Measurements from ENCODE around the gene SCNN1A. TPM values are rescaled to one million over a fixed set of nuclear protein-coding genes. Genes with fewer than 3 reads are reported as not detected.
A peak's percentile ranks its signal among the peaks of the same experiment; 100 is the strongest.

The SCNN1A gene
- total and polyA plus RNA-seq, 2 donors (not counting 1 experiment from before 2014, with no cell fraction given) = 0.20 TPM; not detected in 1

DNA sequence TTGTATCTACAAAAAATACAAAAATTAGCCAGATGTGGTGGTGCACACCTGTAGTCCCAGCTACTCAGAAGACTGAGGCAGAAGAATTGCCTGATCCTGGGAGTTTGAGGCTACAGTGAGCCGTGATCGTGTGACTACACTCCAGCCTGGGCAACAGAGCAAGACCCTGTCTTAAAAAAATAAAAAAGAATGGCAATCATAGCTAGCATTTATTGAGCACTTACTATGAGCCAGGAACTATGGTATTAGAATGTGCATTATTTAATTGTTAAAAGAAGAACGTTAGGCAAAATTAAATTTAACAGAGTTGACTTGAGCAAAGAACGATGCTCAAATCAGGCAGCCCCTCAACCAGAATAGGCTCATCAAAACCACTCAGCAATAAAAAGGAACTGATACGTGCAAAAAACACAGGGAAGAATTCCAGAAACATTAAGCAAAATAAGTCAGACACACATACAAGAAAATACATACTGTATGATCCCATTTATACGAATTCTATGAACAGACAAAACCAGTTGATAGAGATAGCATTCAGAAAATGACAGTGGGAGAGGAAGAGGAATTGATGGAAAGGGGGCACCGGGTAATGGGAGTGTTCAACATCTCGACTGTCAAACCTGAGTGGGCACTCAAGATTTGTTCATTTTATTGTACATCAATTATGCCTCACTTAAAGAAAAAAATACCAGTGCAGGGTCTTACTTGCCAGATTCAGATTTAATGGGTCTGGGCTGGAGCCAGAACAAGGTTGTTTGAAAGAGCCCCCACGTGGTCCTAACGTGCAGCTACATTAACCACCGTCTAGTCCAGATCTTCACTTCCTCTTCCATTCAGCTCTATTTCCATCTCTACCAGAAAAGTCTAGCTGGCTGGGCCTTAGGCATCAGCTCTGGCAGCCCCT is 8.0 kb downstream of the SCNN1A start:
- H2AFZ ChIP-seq (ENCODE audit: insufficient read depth, low read depth, low read length, poor library complexity, severe bottlenecking) = no peak overlapping the region
- TF ChIP-seq, protein P1, sequence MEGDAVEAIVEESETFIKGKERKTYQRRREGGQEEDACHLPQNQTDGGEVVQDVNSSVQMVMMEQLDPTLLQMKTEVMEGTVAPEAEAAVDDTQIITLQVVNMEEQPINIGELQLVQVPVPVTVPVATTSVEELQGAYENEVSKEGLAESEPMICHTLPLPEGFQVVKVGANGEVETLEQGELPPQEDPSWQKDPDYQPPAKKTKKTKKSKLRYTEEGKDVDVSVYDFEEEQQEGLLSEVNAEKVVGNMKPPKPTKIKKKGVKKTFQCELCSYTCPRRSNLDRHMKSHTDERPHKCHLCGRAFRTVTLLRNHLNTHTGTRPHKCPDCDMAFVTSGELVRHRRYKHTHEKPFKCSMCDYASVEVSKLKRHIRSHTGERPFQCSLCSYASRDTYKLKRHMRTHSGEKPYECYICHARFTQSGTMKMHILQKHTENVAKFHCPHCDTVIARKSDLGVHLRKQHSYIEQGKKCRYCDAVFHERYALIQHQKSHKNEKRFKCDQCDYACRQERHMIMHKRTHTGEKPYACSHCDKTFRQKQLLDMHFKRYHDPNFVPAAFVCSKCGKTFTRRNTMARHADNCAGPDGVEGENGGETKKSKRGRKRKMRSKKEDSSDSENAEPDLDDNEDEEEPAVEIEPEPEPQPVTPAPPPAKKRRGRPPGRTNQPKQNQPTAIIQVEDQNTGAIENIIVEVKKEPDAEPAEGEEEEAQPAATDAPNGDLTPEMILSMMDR (IDR thresholded peaks at IDR 0.05) = peak; percentile 52
- TF ChIP-seq EZH2 (IDR thresholded peaks at IDR 0.05; ENCODE audit: borderline replicate concordance, insufficient read depth, low read depth, low read length, poor library complexity, severe bottlenecking) = no peak
- ChIA-PET CTCF (interaction anchor here (0.9 to 1.6 kb wide), 5 partner anchors 13 to 171 kb away, joined by 3 to 4 read pairs (median 3); no protein-coding TSS in a partner anchor), POLR2A (no interaction called here)
- H3K4me1 ChIP-seq (ENCODE audit: control insufficient read depth in 2 of 2, insufficient read depth in 2 of 2, low read length in 2 of 2) = peaks cover 17 to 20% of the 10 kb centered on the region in 2 donors
- Mint-ChIP-seq H3K27ac (no peak overlapping the region), H3K4me3 (no peak overlapping the region), H3K4me1 (peaks cover 12% of the 10 kb centered on the region), H3K9me3 (ENCODE audit: insufficient read depth) (no peaks in the 10 kb centered on the region), H3K27me3 (peaks cover 16% of the 10 kb centered on the region)
- peaks cover 0 to 18% (median 7%) of the 10 kb centered on the region in 4 experiments for H3K27me3 ChIP-seq (replicated peaks in 1 of 4; ENCODE audit: control extremely low read depth in 1 of 4, control insufficient read depth in 3 of 4, insufficient read depth in 4 of 4, low read length in 3 of 4)
- H4K20me1 ChIP-seq (ENCODE audit: control insufficient read depth, insufficient read depth, low read length, poor library complexity, severe bottlenecking) = no peaks in the 10 kb centered on the region
- ATAC-seq (ENCODE audit: low read depth) (peak; percentile 58), DNase-seq (peak; percentile 53)
- no peaks in the 10 kb centered on the region for H3K79me2 ChIP-seq (ENCODE audit: control insufficient read depth, insufficient read depth, low read length)
- no peaks in the 10 kb centered on the region for H3K36me3 ChIP-seq (replicated peaks in 1 of 2; ENCODE audit: control extremely low read depth in 1 of 2, control insufficient read depth in 1 of 2, extremely low read depth in 1 of 2, insufficient read depth in 2 of 2, low read length in 1 of 2)
- peaks cover 0 to 3% (median 0%) of the 10 kb centered on the region in 3 donors for H3K9me3 ChIP-seq (ENCODE audit: control extremely low read depth in 1 of 3, control insufficient read depth in 2 of 3, insufficient read depth in 1 of 3, low read length in 2 of 3)
- no peak overlapping the region for H3K9ac ChIP-seq (ENCODE audit: low read length)
- intact Hi-C loops (cut with micrococcal nuclease) = no loop called here
- peak overlapping the region; percentile 21 for H3K4me2 ChIP-seq (replicated peaks; ENCODE audit: low read depth, low read length, poor library complexity, severe bottlenecking)
- H3K27ac ChIP-seq (ENCODE audit: low read length in 2 of 2) = no peak overlapping the region
- H3K4me3 ChIP-seq (ENCODE audit: control extremely low read depth in 1 of 5, extremely low read depth in 1 of 5, insufficient read depth in 1 of 5, low read depth in 2 of 5, low read length in 4 of 5) = no peak overlapping the region
- 43% methylated on average over 7 of the region's 11 CpGs for WGBS (ENCODE audit: insufficient coverage)

DNA sequence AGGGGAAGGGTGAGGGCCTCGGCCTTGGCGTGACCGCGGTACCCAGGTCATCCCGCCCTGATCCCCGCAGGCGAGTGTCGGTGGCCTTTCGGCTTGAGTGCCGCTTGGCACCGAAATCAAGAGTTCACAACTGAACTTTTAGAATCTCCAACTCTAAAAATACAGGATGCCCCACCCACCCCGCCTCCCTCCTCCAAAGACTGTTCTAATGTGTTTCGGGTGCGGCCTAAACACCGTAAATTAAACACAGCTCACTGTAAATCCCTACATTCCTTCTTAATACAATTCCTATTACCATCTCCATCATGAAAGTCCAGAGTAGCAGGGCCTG is 11.4 kb downstream of the SCNN1A start:
- no peak overlapping the region for H3K27ac Mint-ChIP-seq
- WGBS (ENCODE audit: insufficient coverage) = 30% methylated on average over 15 of the region's 15 CpGs

More for the DNA sequence above, 11.4 kb downstream of the SCNN1A start:
- H3K4me3 ChIP-seq (ENCODE audit: control extremely low read depth in 1 of 5, extremely low read depth in 1 of 5, insufficient read depth in 1 of 5, low read depth in 2 of 5, low read length in 4 of 5) = peak overlapping the region in 4 of 5 experiments; percentile 34 to 73 (median 59)
- peaks cover 0 to 3% (median 0%) of the 10 kb centered on the region in 3 donors for H3K9me3 ChIP-seq (ENCODE audit: control extremely low read depth in 1 of 3, control insufficient read depth in 2 of 3, insufficient read depth in 1 of 3, low read length in 2 of 3)
- H4K20me1 ChIP-seq (ENCODE audit: control insufficient read depth, insufficient read depth, low read length, poor library complexity, severe bottlenecking) = no peaks in the 10 kb centered on the region
- CTCF ChIA-PET = interaction anchor here (0.6 to 1.1 kb wide), 2 partner anchors 20 to 169 kb away, joined by 3 read pairs; no protein-coding TSS in a partner anchor
- no peak for DNase-seq
- Mint-ChIP-seq H3K4me3 (peak overlapping the region; percentile 71), H3K4me1 (peaks cover 15% of the 10 kb centered on the region), H3K9me3 (ENCODE audit: insufficient read depth) (no peaks in the 10 kb centered on the region), H3K27me3 (peaks cover 29% of the 10 kb centered on the region)
- TF ChIP-seq, protein P1 (IDR thresholded peaks at IDR 0.05) = no peak
- no peak for TF ChIP-seq EZH2 (IDR thresholded peaks at IDR 0.05; ENCODE audit: borderline replicate concordance, insufficient read depth, low read depth, low read length, poor library complexity, severe bottlenecking)
- intact Hi-C loops (cut with micrococcal nuclease) = no loop called here
- H3K4me1 ChIP-seq (ENCODE audit: control insufficient read depth in 2 of 2, insufficient read depth in 2 of 2, low read length in 2 of 2) = peaks cover 17 to 20% of the 10 kb centered on the region in 2 donors
- no peaks in the 10 kb centered on the region for H3K79me2 ChIP-seq (ENCODE audit: control insufficient read depth, insufficient read depth, low read length)
- H3K36me3 ChIP-seq (replicated peaks in 1 of 2; ENCODE audit: control extremely low read depth in 1 of 2, control insufficient read depth in 1 of 2, extremely low read depth in 1 of 2, insufficient read depth in 2 of 2, low read length in 1 of 2) = no peaks in the 10 kb centered on the region
- H3K9ac ChIP-seq (ENCODE audit: low read length) = peak overlapping the region; percentile 66
- ATAC-seq (ENCODE audit: low read depth) = no peak
- H2AFZ ChIP-seq (ENCODE audit: insufficient read depth, low read depth, low read length, poor library complexity, severe bottlenecking) = peak overlapping the region; percentile 89
- no peak overlapping the region for H3K27ac ChIP-seq (ENCODE audit: low read length in 2 of 2)
- H3K4me2 ChIP-seq (replicated peaks; ENCODE audit: low read depth, low read length, poor library complexity, severe bottlenecking) = peak overlapping the region; percentile 96
- H3K27me3 ChIP-seq (replicated peaks in 1 of 4; ENCODE audit: control extremely low read depth in 1 of 4, control insufficient read depth in 3 of 4, insufficient read depth in 4 of 4, low read length in 3 of 4) = peaks cover 0 to 40% (median 10%) of the 10 kb centered on the region in 4 experiments
- POLR2A ChIA-PET = no interaction called here

Data from B cell (primary cell).